ENCODE measurements around the gene ECHDC1.

Gene ECHDC1

DNA sequence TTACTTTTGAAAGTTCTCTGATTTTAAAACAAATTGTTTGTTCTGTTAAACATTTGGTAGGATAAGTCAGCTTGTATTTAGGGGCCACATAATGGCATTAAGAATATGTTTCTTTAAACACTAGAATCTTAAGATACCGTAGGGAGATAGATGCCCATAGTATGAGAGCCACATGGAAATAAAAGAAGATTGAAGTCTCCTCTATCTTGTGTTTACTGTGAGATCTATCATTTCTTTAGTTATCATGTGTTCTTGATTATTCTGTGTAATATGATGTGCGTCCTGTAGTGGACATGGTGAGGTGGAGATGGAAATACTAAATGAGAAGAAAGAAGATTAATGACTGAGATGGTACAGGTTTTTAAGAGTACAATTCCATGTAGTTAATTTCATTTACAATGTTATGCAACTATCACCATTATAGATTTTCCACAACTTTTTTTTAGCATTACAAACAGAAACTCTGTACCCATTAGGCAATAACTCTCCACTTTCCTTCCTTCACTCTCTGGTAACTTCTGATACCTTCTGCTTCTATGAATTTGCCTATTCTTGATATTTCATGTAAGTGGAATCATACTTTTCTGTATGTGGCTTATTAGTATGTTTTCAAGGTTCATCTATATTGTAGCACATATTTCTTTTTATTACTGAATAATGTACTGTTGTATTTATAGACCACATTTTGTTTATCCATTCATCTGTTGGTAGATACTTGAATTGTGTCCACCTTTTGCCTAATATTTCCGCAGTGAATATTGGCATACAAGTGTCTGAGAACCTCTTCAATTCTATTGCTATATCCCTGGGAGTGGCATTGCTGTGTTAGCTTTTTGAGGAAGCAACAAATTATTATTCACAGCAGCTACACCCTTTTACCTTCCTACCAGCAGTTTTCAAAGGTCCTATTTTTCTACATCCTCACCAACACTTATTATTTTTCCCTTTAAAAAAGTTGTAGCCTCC, 65.2 kb downstream of the ECHDC1 start:
- H3K9me2 ChIP-seq (replicated peaks; ENCODE audit: low read depth, low read length), result no peaks in the 10 kb centered on the region

DNA sequence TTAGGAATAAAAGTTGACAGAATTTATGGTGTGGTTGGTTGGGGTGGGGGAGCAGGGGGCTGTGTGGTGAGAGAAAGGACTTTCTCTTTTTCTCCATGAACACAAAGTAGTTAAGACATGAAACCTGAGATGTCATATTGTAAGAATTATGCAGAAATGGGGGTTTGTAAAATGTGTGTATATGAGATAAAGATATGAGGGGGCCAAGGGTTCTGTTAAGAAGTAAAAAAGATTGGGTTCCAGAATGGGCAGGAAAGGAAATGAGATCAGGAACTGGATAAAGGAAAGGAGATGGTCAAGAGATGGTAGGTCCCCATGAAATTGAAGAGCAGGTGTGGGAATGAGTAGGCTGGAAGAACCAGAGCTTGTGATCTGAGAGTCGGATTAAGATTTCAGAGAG, 67.1 kb downstream of the ECHDC1 start:
- Histone ChIP-seq H3K9ac (ENCODE audit: low read depth, low read length, poor library complexity, severe bottlenecking) (no peak overlapping the region), H3F3A (ENCODE audit: low read depth) (no peaks in the 10 kb centered on the region), H3K36me3 (ENCODE audit: insufficient read depth, low read length) (peaks cover 1% of the 10 kb centered on the region; the same call in 1 of the 2 replicates), H3K4me2 (ENCODE audit: low read depth, low read length, poor library complexity, severe bottlenecking) (no peak overlapping the region), H4K20me1 (ENCODE audit: insufficient read depth, low read length, poor library complexity, severe bottlenecking) (peaks cover 45% of the 10 kb centered on the region), H3K4me3 (ENCODE audit: low read length, poor library complexity, severe bottlenecking) (no peak overlapping the region), H3K9me2 (replicated peaks; ENCODE audit: low read depth, low read length) (no peaks in the 10 kb centered on the region), H2AFZ (ENCODE audit: low read length) (no peak overlapping the region), H3K27me3 (ENCODE audit: insufficient read depth, low read length, poor library complexity, severe bottlenecking) (no peaks in the 10 kb centered on the region), H3K79me2 (ENCODE audit: insufficient read depth, low read length) (peaks cover 64% of the 10 kb centered on the region), H3K4me1 (ENCODE audit: insufficient read depth, low read length, poor library complexity, severe bottlenecking) (peaks cover 41% of the 10 kb centered on the region), H3K9me3 (ENCODE audit: insufficient read depth, low read depth, low read length) (no peaks in the 10 kb centered on the region)
- no peak for TF ChIP-seq EZH2phosphoT487 (IDR thresholded peaks at IDR 0.05; ENCODE audit: borderline replicate concordance)

More for the DNA sequence above, 65.2 kb downstream of the ECHDC1 start:
- no peak overlapping the region for H3K9ac ChIP-seq (ENCODE audit: low read depth, low read length, poor library complexity, severe bottlenecking)
- H3K36me3 ChIP-seq (ENCODE audit: insufficient read depth, low read length), result peaks cover 15% of the 10 kb centered on the region; the same call in 1 of the 2 replicates
- no peak overlapping the region for H3K4me2 ChIP-seq (ENCODE audit: low read depth, low read length, poor library complexity, severe bottlenecking)
- H3K27me3 ChIP-seq (ENCODE audit: insufficient read depth, low read length, poor library complexity, severe bottlenecking), result no peaks in the 10 kb centered on the region
- no peak overlapping the region for H3K4me3 ChIP-seq (ENCODE audit: low read length, poor library complexity, severe bottlenecking)
- H2AFZ ChIP-seq (ENCODE audit: low read length), result no peak overlapping the region
- H4K20me1 ChIP-seq (ENCODE audit: insufficient read depth, low read length, poor library complexity, severe bottlenecking), result peaks cover 27% of the 10 kb centered on the region
- H3K79me2 ChIP-seq (ENCODE audit: insufficient read depth, low read length), result peaks cover 46% of the 10 kb centered on the region
- H3K4me1 ChIP-seq (ENCODE audit: insufficient read depth, low read length, poor library complexity, severe bottlenecking), result peaks cover 30% of the 10 kb centered on the region
- no peaks in the 10 kb centered on the region for H3K9me3 ChIP-seq (ENCODE audit: insufficient read depth, low read depth, low read length)
- TF ChIP-seq, protein P1, sequence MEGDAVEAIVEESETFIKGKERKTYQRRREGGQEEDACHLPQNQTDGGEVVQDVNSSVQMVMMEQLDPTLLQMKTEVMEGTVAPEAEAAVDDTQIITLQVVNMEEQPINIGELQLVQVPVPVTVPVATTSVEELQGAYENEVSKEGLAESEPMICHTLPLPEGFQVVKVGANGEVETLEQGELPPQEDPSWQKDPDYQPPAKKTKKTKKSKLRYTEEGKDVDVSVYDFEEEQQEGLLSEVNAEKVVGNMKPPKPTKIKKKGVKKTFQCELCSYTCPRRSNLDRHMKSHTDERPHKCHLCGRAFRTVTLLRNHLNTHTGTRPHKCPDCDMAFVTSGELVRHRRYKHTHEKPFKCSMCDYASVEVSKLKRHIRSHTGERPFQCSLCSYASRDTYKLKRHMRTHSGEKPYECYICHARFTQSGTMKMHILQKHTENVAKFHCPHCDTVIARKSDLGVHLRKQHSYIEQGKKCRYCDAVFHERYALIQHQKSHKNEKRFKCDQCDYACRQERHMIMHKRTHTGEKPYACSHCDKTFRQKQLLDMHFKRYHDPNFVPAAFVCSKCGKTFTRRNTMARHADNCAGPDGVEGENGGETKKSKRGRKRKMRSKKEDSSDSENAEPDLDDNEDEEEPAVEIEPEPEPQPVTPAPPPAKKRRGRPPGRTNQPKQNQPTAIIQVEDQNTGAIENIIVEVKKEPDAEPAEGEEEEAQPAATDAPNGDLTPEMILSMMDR (conservative IDR thresholded peaks at IDR 0.05; ENCODE audit: low read length), result no peak
- TF ChIP-seq EZH2phosphoT487 (IDR thresholded peaks at IDR 0.05; ENCODE audit: borderline replicate concordance), result no peak
- H3F3A ChIP-seq (ENCODE audit: low read depth), result no peaks in the 10 kb centered on the region

DNA sequence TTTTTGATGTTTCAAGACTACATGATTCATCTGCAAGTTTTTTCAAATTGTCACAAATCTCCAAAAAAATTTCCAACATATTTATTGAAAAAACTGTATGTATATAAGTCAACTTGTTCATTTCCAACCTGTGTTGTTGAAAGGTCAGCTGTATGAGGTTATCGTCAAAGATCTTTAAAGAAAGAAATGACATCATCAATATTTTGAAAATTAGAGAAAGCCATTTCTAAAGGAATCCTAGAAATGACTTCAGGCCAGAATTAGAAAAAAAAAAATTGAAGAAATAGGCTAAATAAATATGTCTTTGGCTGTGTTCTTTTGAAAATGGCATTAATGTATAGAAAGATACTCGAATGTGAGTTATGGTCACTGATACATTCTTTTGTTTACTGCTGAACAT, 69.9 kb downstream of the ECHDC1 start:
- Histone ChIP-seq H3K4me1 (ENCODE audit: insufficient read depth, low read length, poor library complexity, severe bottlenecking) (peaks cover 58% of the 10 kb centered on the region), H3K27me3 (ENCODE audit: insufficient read depth, low read length, poor library complexity, severe bottlenecking) (no peaks in the 10 kb centered on the region), H2AFZ (ENCODE audit: low read length) (no peak overlapping the region), H3K9me2 (replicated peaks; ENCODE audit: low read depth, low read length) (no peaks in the 10 kb centered on the region), H3K4me3 (ENCODE audit: low read length, poor library complexity, severe bottlenecking) (no peak overlapping the region), H3K9ac (ENCODE audit: low read depth, low read length, poor library complexity, severe bottlenecking) (no peak overlapping the region), H4K20me1 (ENCODE audit: insufficient read depth, low read length, poor library complexity, severe bottlenecking) (peaks cover 73% of the 10 kb centered on the region), H3K36me3 (ENCODE audit: insufficient read depth, low read length) (no peaks in the 10 kb centered on the region), H3K79me2 (ENCODE audit: insufficient read depth, low read length) (peaks cover 92% of the 10 kb centered on the region), H3K9me3 (ENCODE audit: insufficient read depth, low read depth, low read length) (no peaks in the 10 kb centered on the region), H3K4me2 (ENCODE audit: low read depth, low read length, poor library complexity, severe bottlenecking) (no peak overlapping the region), H3F3A (ENCODE audit: low read depth) (no peaks in the 10 kb centered on the region)
- TF ChIP-seq, protein P1 (conservative IDR thresholded peaks at IDR 0.05; ENCODE audit: low read length), result no peak
- no peak for TF ChIP-seq EZH2phosphoT487 (IDR thresholded peaks at IDR 0.05; ENCODE audit: borderline replicate concordance)
